HG02610 (cell line): ENCODE measurements around the gene COX17.

Experiments used
- ATAC-seq: cut with Tn5 transposase; IDR thresholded peaks from one replicate; pipeline ENCODE4 v1.9.1; 2021; ENCODE audit warnings: mild to moderate bottlenecking, moderate library complexity; ENCODE audit not compliant: unreplicated experiment

Gene COX17

GRCh38 chr3:119647171-119647570, 30.0 kb downstream of the COX17 start:
- no peak for ATAC-seq

- ATAC-seq, result no peak
These were observed 31.4 kb downstream of the COX17 start for GRCh38 chr3:119645813-119646212.

GRCh38 chr3:119644481-119644880, 32.7 kb downstream of the COX17 start:
- no peak for ATAC-seq

GRCh38 chr3:119643528-119643927, 33.7 kb downstream of the COX17 start:
- ATAC-seq, result no peak

- no peak for ATAC-seq
These were observed 34.3 kb downstream of the COX17 start for GRCh38 chr3:119642746-119643473.

GRCh38 chr3:119641416-119641815, 35.8 kb downstream of the COX17 start:
- ATAC-seq, result no peak

GRCh38 chr3:119639494-119640350, 37.5 kb downstream of the COX17 start:
- peak; percentile 35 for ATAC-seq

GRCh38 chr3:119637679-119638477, 39.3 kb downstream of the COX17 start:
- ATAC-seq, result peak; percentile 26

GRCh38 chr3:119636891-119637611, 40.2 kb downstream of the COX17 start:
- no peak for ATAC-seq

- ATAC-seq, result no peak
These were observed 41.0 kb downstream of the COX17 start for GRCh38 chr3:119636249-119636648.

GRCh38 chr3:119635719-119636118, 41.5 kb downstream of the COX17 start:
- no peak for ATAC-seq

GRCh38 chr3:119632829-119633228, 44.4 kb downstream of the COX17 start:
- no peak for ATAC-seq

GRCh38 chr3:119632216-119632615, 45.0 kb downstream of the COX17 start:
- ATAC-seq, result no peak

- ATAC-seq, result no peak
These were observed 45.7 kb downstream of the COX17 start for GRCh38 chr3:119631516-119631915.

- ATAC-seq, result no peak
These were observed 46.3 kb downstream of the COX17 start for GRCh38 chr3:119630880-119631329.

GRCh38 chr3:119630128-119630879, 46.9 kb downstream of the COX17 start:
- ATAC-seq, result no peak

- peak; percentile 49 for ATAC-seq
These were observed 48.3 kb downstream of the COX17 start for GRCh38 chr3:119628816-119629445.

- ATAC-seq, result peak; percentile 62
These were observed 48.8 kb downstream of the COX17 start for GRCh38 chr3:119628390-119628789.

GRCh38 chr3:119627461-119627860, 49.7 kb downstream of the COX17 start:
- no peak for ATAC-seq
